ENCODE data around the gene FAIM2. TPM values are rescaled to one million over a fixed set of nuclear protein-coding genes. Genes with fewer than 3 reads are reported as not detected.

FAIM2 gene
- total RNA-seq, 2 experiments from 2014 or later = not detected

GRCh38 chr12:49942921-49943624, 39.4 kb upstream of the FAIM2 start:
- peak overlapping the region; percentile 13 for H3K27ac Mint-ChIP-seq
- Histone ChIP-seq H3K4me1 (ENCODE audit: insufficient read depth, low read length) (peaks cover 40% of the 10 kb centered on the region), H3K9me3 (ENCODE audit: control insufficient read depth in 1 of 2, insufficient read depth in 1 of 2, low read length in 2 of 2) (no peaks in the 10 kb centered on the region), H3K27ac (ENCODE audit: low read depth in 1 of 2, low read length in 2 of 2) (no peak overlapping the region), H3K4me3 (ENCODE audit: low read length) (no peak overlapping the region), H3K27me3 (ENCODE audit: control insufficient read depth in 1 of 2, insufficient read depth in 2 of 2, low read length in 2 of 2) (no peaks in the 10 kb centered on the region), H3K36me3 (ENCODE audit: insufficient read depth, low read length) (no peaks in the 10 kb centered on the region)
- ATAC-seq (ENCODE audit: poor library complexity) (peak; percentile 16), DNase-seq (peak in 6 of 14 experiments; percentile 6 to 30 (median 13))
- CTCF ChIA-PET = interaction anchor here (1.5 kb wide), 1 partner anchor 24 kb away, joined by 4 read pairs; no protein-coding TSS in a partner anchor
- POLR2A ChIA-PET = no interaction called here
- no peaks in the 10 kb centered on the region for H3K36me3 Mint-ChIP-seq (ENCODE audit: low read depth)
- no peak overlapping the region for H3K4me3 Mint-ChIP-seq
- no peaks in the 10 kb centered on the region for H3K27me3 Mint-ChIP-seq
- TF ChIP-seq CTCF (IDR thresholded peaks at IDR 0.05) = no peak
- peaks cover 30% of the 10 kb centered on the region for H3K4me1 Mint-ChIP-seq (ENCODE audit: low read depth)
- H3K9me3 Mint-ChIP-seq = no peaks in the 10 kb centered on the region
- intact Hi-C loops (cut with DNase I, micrococcal nuclease) = no loop called here

GRCh38 chr12:49942512-49942893, 38.8 kb upstream of the FAIM2 start:
- intact Hi-C loops (cut with DNase I, micrococcal nuclease) = no loop called here
- ChIA-PET CTCF (interaction anchor here (1.5 kb wide), 1 partner anchor 25 kb away, joined by 4 read pairs; no protein-coding TSS in a partner anchor), POLR2A (no interaction called here)
- no peaks in the 10 kb centered on the region for H3K27me3 Mint-ChIP-seq
- Histone ChIP-seq H3K27ac (ENCODE audit: low read depth in 1 of 2, low read length in 2 of 2) (no peak overlapping the region), H3K36me3 (ENCODE audit: insufficient read depth, low read length) (no peaks in the 10 kb centered on the region), H3K9me3 (ENCODE audit: control insufficient read depth in 1 of 2, insufficient read depth in 1 of 2, low read length in 2 of 2) (no peaks in the 10 kb centered on the region), H3K27me3 (ENCODE audit: control insufficient read depth in 1 of 2, insufficient read depth in 2 of 2, low read length in 2 of 2) (no peaks in the 10 kb centered on the region), H3K4me3 (ENCODE audit: low read length) (no peak overlapping the region), H3K4me1 (ENCODE audit: insufficient read depth, low read length) (peaks cover 40% of the 10 kb centered on the region)
- no peak overlapping the region for H3K4me3 Mint-ChIP-seq
- no peak for DNase-seq
- no peaks in the 10 kb centered on the region for H3K9me3 Mint-ChIP-seq
- H3K27ac Mint-ChIP-seq = peak overlapping the region; percentile 13
- no peak for TF ChIP-seq CTCF (IDR thresholded peaks at IDR 0.05)
- H3K4me1 Mint-ChIP-seq (ENCODE audit: low read depth) = peaks cover 30% of the 10 kb centered on the region
- ATAC-seq (ENCODE audit: poor library complexity) = no peak
- no peaks in the 10 kb centered on the region for H3K36me3 Mint-ChIP-seq (ENCODE audit: low read depth)

GRCh38 chr12:49941556-49942511, 38.1 kb upstream of the FAIM2 start:
- ChIA-PET CTCF (interaction anchor here (1.5 to 1.9 kb wide), 2 partner anchors 25 kb away, joined by 4 to 6 read pairs; no protein-coding TSS in a partner anchor), POLR2A (no interaction called here)
- Mint-ChIP-seq H3K27ac (no peak overlapping the region), H3K9me3 (no peaks in the 10 kb centered on the region), H3K4me1 (ENCODE audit: low read depth) (peaks cover 30% of the 10 kb centered on the region), H3K36me3 (ENCODE audit: low read depth) (no peaks in the 10 kb centered on the region), H3K27me3 (no peaks in the 10 kb centered on the region), H3K4me3 (no peak overlapping the region)
- Histone ChIP-seq H3K27me3 (ENCODE audit: control insufficient read depth in 1 of 2, insufficient read depth in 2 of 2, low read length in 2 of 2) (no peaks in the 10 kb centered on the region), H3K9me3 (ENCODE audit: control insufficient read depth in 1 of 2, insufficient read depth in 1 of 2, low read length in 2 of 2) (no peaks in the 10 kb centered on the region), H3K4me3 (ENCODE audit: low read length) (no peak overlapping the region), H3K4me1 (ENCODE audit: insufficient read depth, low read length) (peaks cover 40% of the 10 kb centered on the region), H3K36me3 (ENCODE audit: insufficient read depth, low read length) (no peaks in the 10 kb centered on the region), H3K27ac (ENCODE audit: low read depth in 1 of 2, low read length in 2 of 2) (no peak overlapping the region)
- TF ChIP-seq CTCF (IDR thresholded peaks at IDR 0.05) = no peak
- ATAC-seq (ENCODE audit: poor library complexity) (no peak), DNase-seq (no peak)
- intact Hi-C loops (cut with DNase I, micrococcal nuclease) = no loop called here
